G401.6 (cell line): ENCODE data around the gene KRTAP10-8.
"Not testable (repeated sequence)": the region's sequence is repeated elsewhere in the genome, so short reads cannot be mapped to it uniquely, and the experiment has no call there.

Experiments used
- FAIRE-seq: peaks from 2 replicates; lab custom pipeline; 2012; peaks lifted over from hg19 to GRCh38; lab: Jason Lieb, UNC

KRTAP10-8 gene

DNA sequence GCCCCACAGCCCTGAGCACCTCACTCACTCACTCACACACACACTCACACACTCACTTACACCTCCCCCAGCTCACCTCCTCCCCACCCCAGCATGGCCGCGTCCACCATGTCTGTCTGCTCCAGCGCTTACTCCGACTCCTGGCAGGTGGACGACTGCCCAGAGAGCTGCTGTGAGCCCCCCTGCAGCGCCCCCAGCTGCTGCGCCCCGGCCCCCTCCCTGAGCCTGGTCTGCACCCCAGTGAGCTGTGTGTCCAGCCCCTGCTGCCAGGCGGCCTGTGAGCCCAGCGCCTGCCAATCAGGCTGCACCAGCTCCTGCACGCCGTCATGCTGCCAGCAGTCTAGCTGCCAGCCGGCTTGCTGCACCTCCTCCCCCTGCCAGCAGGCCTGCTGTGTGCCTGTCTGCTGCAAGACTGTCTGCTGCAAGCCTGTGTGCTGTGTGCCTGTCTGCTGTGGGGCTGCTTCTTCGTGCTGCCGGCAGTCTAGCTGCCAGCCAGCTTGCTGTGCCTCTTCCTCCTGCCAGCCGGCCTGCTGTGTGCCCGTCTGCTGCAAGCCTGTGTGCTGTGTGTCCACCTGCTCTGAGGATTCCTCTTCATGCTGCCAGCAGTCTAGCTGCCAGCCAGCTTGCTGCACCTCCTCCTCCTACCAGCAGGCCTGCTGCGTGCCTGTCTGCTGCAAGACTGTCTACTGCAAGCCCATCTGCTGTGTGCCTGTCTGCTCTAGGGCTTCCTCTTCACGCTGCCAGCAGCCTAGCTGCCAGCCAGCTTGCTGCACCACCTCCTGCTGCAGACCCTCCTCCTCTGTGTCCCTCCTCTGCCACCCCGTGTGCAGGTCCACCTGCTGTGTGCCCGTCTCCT lies 34.7 kb downstream of the KRTAP10-8 start, which contains the start of gene KRTAP10-11:
Gene KRTAP10-11, plus strand, starts transcription at position 49 of the 856 bp plus-strand sequence. Its CDS starts 45 bp downstream, at position 94.
- not testable (repeated sequence) for FAIRE-seq

DNA sequence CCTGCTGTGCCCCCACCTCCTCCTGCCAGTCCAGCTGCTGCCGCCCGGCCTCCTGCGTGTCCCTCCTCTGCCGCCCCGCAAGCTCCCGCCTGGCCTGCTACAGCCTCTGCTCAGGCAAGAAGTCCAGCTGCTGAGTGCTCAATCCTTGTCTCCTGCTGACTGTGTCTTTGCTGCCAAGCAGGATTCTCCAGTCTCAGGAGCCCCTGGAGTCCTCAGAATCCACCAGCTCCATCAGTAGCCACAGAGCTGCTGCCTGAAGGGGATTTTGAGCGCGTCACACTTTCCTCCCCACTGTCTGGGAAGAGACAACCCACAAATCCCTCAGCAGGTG lies 35.3 kb downstream of the KRTAP10-8 start:
- no peak for FAIRE-seq

DNA sequence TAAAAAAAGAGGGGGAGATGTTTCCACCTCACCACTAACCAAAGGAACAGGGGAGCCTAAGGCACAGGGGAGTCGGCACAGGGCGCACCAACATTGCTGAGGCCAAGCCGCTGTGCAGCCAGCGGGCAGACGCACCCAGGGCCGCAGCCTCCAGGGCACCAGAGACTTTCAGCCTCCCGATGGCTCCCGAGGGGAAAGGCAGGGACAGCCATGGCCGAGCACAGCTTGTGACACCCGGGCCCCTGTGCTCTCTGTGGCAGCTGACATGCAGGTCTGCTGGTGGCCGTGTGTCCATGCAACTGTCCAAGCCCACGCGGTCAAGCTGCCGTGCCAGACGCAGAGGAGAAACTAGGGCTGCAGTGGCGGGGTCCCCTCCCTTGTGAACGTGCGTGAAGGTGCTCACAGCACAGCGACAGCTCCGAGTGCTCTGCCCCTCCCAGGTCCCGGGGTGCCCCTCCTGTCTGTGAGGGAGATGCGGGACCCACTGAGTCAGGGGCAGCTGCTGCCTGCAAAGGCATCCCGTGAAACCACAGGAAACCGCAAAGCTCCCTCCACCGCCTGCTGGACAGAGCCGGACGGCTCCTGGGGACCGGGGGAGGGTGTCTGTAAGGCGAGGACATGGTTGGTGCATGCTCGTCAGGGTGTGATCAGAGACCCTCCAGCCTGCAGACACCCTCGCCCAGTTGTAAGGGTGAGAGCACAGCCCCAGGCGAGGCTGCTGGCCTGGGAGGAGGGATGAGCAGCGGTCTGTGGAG lies 36.9 kb downstream of the KRTAP10-8 start:
- FAIRE-seq: no peak

DNA sequence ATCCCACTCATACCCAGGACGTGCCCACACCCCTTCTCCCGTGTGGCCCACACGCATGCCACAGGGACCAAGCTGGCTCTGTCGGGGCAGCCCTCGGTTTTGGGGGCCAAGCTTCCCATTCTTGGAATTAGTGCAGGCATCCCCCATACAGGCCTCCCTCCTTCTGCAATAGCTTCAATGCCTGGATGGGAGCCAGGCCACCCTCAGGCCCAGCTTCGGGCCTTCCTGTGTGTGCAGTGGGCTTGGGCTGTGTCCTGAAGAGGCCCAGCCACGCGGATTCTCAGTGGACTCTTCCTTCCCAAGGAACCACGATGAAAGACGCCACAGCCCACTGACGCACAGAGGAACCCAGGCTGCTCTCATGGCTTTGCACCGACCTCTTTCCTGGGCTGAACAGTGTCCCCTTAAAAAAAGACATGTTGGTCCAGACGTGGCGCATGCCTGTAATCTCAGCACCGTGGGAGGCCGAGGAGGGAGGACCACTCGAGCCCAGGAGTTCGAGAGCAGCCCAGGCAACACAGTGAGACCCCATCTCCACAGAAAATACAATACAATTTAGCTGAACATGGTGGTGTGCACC lies 37.7 kb downstream of the KRTAP10-8 start:
- no peak for FAIRE-seq

- no peak for FAIRE-seq
These were observed 38.5 kb downstream of the KRTAP10-8 start for GRCh38 chr21:44650265-44650972.

DNA sequence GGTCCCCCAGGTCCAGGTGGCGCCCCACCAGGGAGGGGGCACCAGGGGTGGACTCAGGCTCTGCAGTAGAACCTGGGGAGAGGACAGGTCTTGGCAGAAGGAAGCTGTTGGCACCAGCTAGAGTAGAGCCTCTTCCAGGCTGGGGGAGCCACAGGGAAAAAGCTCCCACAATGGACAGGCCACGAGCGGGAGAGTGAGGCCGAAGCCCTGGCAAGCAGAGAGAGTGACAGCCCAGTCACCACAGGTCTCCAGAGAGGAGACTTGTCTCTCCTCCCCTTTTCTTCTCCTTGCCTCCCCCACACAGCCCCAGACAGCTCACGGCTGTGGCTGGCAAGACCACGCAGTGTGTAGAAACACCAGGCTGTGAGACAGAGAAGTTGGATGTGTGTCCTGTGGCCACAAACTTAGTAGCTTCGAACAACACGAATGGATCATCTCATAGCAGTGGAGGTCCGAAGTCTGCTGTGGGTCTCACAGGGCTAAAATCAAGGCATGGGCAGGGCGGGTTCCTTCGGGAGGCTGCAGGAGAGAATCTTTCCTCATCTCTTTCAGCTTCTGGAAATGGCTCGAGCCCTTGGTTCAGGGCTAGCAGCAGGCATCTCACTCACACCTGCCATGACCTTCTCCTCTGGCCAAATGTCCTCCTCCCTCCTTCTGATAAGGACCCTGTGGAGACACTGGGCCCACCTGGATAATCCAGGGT lies 39.2 kb downstream of the KRTAP10-8 start:
- no peak for FAIRE-seq

GRCh38 chr21:44653123-44653522 lies 41.2 kb downstream of the KRTAP10-8 start:
- no peak for FAIRE-seq

DNA sequence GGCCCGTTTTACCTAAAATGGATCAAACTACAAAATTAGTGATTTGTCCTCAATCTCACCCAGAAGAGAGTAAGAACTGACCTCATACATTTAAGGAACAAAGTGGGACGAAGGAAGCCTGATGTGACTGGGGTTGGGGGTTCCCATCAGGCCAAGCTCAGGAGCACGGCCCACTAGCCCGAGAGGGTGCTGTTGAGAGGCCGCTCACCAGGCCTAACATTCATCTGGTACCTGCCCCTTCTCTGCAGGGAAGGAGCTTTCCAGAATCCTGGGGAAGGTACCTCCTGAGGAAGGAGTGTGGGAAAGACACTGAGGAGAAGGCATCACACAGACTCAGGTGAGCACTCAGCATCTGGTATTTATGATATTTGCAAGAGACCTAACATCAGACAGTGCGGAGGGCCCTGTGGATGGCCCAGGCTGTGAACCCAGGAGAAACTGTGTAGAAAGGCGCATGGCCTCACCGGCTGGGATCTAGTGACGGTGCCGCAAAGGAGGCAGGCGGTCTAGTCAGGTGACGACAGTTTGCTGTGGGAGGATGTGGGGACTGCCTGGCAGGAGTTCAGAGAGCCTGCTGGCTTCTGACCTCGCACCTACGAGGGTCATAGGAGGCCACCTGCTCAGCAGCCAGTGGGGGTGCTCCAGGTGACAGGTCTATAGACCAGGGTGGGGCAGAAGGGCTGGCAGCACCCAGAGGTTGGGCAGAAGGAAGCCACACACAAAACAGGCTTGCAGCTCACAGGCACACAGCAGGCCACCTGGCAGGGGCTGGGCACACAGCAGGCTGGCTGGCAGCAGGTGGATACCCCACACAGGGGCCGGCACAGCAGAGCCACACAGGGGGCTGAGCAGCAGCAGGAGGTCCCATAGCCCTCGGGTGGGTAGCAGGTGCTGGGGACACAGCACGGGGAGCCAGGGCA lies 42.0 kb downstream of the KRTAP10-8 start:
- FAIRE-seq: no peak

DNA sequence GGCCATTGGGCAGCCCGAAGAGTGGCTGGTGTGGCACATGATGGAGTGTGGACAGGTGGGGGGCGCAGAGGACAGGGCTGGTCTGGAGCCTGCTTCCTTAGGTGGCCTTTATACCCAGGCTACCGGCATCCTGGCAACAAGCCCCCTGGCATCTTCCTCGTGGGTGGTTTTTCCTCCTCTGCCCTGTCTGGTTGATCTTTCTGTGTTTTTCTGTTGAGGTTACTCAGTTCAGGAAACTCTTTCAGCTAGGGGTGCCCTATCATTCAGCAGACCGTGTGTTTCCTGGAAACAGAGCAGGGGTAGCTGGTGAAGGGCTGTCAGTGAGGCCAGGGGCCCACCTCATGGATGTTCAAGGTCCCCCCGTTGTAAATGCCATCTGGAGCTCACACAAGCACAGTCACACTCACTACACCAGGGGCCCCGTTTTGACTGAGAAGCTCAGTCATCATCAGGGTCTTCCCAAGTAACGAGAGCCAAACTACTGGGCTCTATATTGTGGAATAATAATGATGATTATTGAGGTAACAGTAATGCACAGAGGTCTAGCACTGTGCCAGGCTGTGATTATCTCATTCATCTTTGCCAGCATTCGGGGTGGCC lies 42.8 kb downstream of the KRTAP10-8 start, which contains the start of gene KRTAP12-4:
Gene KRTAP12-4, minus strand, starts transcription at position 84 of the 600 bp plus-strand sequence. Its CDS starts 45 bp downstream, at position 39.
- no peak for FAIRE-seq

GRCh38 chr21:44656868-44657267 lies 45.0 kb downstream of the KRTAP10-8 start:
- no peak for FAIRE-seq

GRCh38 chr21:44657635-44658540 lies 46.0 kb downstream of the KRTAP10-8 start, which contains the start of gene KRTAP12-3:
Gene KRTAP12-3, plus strand, starts transcription at chr21:44657932. Its CDS starts 48 bp downstream, at chr21:44657980.
- FAIRE-seq: no peak

- no peak for FAIRE-seq
These were observed 46.6 kb downstream of the KRTAP10-8 start for GRCh38 chr21:44658541-44658910.

GRCh38 chr21:44658913-44659595 lies 47.2 kb downstream of the KRTAP10-8 start:
- no peak for FAIRE-seq

DNA sequence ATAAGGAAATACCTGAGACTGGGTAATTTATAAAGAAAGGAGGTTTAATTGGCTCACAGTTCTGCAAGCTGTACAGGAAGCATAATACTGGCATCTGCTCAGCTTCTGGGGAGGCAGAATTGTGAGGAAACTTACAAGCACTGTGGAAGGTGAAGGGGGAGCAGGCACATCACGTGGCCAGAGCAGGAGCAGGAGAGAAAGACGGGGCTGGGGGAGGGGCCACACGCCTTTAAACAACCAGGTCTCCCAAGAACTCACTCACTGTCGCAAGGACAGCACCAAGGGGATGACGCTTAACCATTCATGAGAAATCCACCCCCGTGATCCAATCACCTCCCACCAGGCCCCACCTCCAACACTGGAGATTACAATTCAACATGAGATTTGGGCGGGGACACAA lies 49.7 kb downstream of the KRTAP10-8 start:
- not testable (repeated sequence) for FAIRE-seq
